ENCODE measurements around the gene ZNF470. TPM values are rescaled to one million over a fixed set of nuclear protein-coding genes. Genes with fewer than 3 reads are reported as not detected.
A peak's percentile ranks its signal among the peaks of the same experiment; 100 is the strongest.

The ZNF470 gene
- total RNA-seq, 1 donor from 2014 or later, result 6.7 TPM

DNA sequence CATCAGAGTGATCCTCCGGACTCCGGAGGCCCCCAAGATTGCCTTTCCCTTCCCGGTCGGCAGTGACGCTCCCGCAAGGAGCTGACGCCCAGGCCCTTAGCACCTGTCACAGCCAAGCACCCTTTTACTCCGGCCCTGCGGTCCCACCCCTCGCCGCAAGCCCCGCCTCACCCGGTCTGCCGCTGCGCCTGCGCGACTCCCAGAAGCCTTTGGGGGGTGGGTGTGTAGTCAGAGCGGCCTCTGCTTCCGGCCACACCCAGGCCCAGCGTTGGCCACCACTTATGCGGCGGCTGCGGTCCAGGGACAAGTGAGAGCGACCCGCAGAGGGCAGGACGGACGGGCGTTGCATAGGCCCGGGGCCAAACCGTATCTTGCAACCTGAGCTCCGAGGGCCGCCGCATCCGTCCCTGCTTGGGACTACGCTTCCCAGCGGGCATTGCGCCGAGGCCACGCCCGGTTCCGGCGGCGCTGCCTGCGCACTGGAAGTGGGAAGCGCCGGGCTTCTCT lies 29.0 kb upstream of the ZNF470 start:
- Mint-ChIP-seq H3K4me3 (peak overlapping the region; percentile 85), H3K27ac (no peak overlapping the region), H3K9me3 (peaks cover 59% of the 10 kb centered on the region), H3K36me3 (peaks cover 21% of the 10 kb centered on the region), H3K27me3 (ENCODE audit: insufficient read depth, low read depth) (no peaks in the 10 kb centered on the region), H3K4me1 (no peaks in the 10 kb centered on the region)
- H3K9ac ChIP-seq, result no peak overlapping the region
- no peaks in the 10 kb centered on the region for H3K79me2 ChIP-seq (ENCODE audit: low read depth)
- DNase-seq (ENCODE audit: low spot score), result peak; percentile 96
- no peaks in the 10 kb centered on the region for H3K4me1 ChIP-seq
- H3K4me2 ChIP-seq, result peak overlapping the region; percentile 86
- no peaks in the 10 kb centered on the region for H4K20me1 ChIP-seq (ENCODE audit: low read depth)
- no peak for TF ChIP-seq EZH2 (IDR thresholded peaks at IDR 0.05)
- no peak for TF ChIP-seq EZH2phosphoT487 (IDR thresholded peaks at IDR 0.05)
- TF ChIP-seq, protein P1, sequence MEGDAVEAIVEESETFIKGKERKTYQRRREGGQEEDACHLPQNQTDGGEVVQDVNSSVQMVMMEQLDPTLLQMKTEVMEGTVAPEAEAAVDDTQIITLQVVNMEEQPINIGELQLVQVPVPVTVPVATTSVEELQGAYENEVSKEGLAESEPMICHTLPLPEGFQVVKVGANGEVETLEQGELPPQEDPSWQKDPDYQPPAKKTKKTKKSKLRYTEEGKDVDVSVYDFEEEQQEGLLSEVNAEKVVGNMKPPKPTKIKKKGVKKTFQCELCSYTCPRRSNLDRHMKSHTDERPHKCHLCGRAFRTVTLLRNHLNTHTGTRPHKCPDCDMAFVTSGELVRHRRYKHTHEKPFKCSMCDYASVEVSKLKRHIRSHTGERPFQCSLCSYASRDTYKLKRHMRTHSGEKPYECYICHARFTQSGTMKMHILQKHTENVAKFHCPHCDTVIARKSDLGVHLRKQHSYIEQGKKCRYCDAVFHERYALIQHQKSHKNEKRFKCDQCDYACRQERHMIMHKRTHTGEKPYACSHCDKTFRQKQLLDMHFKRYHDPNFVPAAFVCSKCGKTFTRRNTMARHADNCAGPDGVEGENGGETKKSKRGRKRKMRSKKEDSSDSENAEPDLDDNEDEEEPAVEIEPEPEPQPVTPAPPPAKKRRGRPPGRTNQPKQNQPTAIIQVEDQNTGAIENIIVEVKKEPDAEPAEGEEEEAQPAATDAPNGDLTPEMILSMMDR (IDR thresholded peaks at IDR 0.05), result no peak
- H3K4me3 ChIP-seq, result peak overlapping the region; percentile 99
- H3K36me3 ChIP-seq, result peaks cover 5% of the 10 kb centered on the region
- H3K27ac ChIP-seq, result no peak overlapping the region
- H3K27me3 ChIP-seq, result no peaks in the 10 kb centered on the region
- peaks cover 6% of the 10 kb centered on the region for H3F3A ChIP-seq (ENCODE audit: low read depth)
- peaks cover 4% of the 10 kb centered on the region for H3K9me3 ChIP-seq (ENCODE audit: low read depth)
- H2AFZ ChIP-seq (replicated peaks), result peak overlapping the region; percentile 100

GRCh38 chr19:56538761-56539263 lies 28.5 kb upstream of the ZNF470 start, which contains the start of gene ZFP28:
Gene ZFP28, plus strand, starts transcription at chr19:56538948. Its CDS starts 71 bp downstream, at chr19:56539019.
- H3K4me2 ChIP-seq, result peak within 1 kb of the TSS; percentile 86
- H3K4me3 Mint-ChIP-seq, result peak within 1 kb of the TSS; percentile 85
- H3K4me1 Mint-ChIP-seq, result no peaks in the 10 kb centered on the region
- no peak for TF ChIP-seq EZH2phosphoT487 (IDR thresholded peaks at IDR 0.05)
- TF ChIP-seq EZH2 (IDR thresholded peaks at IDR 0.05), result no peak
- TF ChIP-seq, protein P1 (IDR thresholded peaks at IDR 0.05), result no peak
- H3K79me2 ChIP-seq (ENCODE audit: low read depth), result no peaks in the 10 kb centered on the region
- peaks cover 59% of the 10 kb centered on the region for H3K9me3 Mint-ChIP-seq
- H3K4me3 ChIP-seq, result peak within 1 kb of the TSS; percentile 99
- no peak within 1 kb of the TSS for H3K27ac ChIP-seq
- peaks cover 6% of the 10 kb centered on the region for H3F3A ChIP-seq (ENCODE audit: low read depth)
- peaks cover 7% of the 10 kb centered on the region for H3K9me3 ChIP-seq (ENCODE audit: low read depth)
- no peaks in the 10 kb centered on the region for H3K27me3 Mint-ChIP-seq (ENCODE audit: insufficient read depth, low read depth)
- H3K4me1 ChIP-seq, result no peaks in the 10 kb centered on the region
- H2AFZ ChIP-seq (replicated peaks), result peak within 1 kb of the TSS; percentile 100
- peaks cover 5% of the 10 kb centered on the region for H3K36me3 ChIP-seq
- no peaks in the 10 kb centered on the region for H4K20me1 ChIP-seq (ENCODE audit: low read depth)
- H3K27ac Mint-ChIP-seq, result no peak within 1 kb of the TSS
- H3K36me3 Mint-ChIP-seq, result peaks cover 24% of the 10 kb centered on the region
- no peak for DNase-seq (ENCODE audit: low spot score)
- H3K27me3 ChIP-seq, result no peaks in the 10 kb centered on the region
- peak within 1 kb of the TSS; percentile 52 for H3K9ac ChIP-seq

- Histone ChIP-seq H4K20me1 (ENCODE audit: low read depth) (no peaks in the 10 kb centered on the region), H3K27ac (no peak overlapping the region), H3F3A (ENCODE audit: low read depth) (peaks cover 5% of the 10 kb centered on the region), H3K4me2 (no peak overlapping the region), H2AFZ (replicated peaks) (no peak overlapping the region), H3K27me3 (no peaks in the 10 kb centered on the region), H3K4me3 (no peak overlapping the region), H3K9ac (no peak overlapping the region), H3K36me3 (peaks cover 27% of the 10 kb centered on the region), H3K9me3 (ENCODE audit: low read depth) (peaks cover 11% of the 10 kb centered on the region), H3K79me2 (ENCODE audit: low read depth) (no peaks in the 10 kb centered on the region), H3K4me1 (no peaks in the 10 kb centered on the region)
- Mint-ChIP-seq H3K27ac (no peak overlapping the region), H3K27me3 (ENCODE audit: insufficient read depth, low read depth) (peaks cover 2% of the 10 kb centered on the region), H3K9me3 (peaks cover 62% of the 10 kb centered on the region), H3K4me3 (no peak overlapping the region), H3K4me1 (no peaks in the 10 kb centered on the region), H3K36me3 (peaks cover 35% of the 10 kb centered on the region)
- DNase-seq (ENCODE audit: low spot score), result no peak
- TF ChIP-seq, protein P1 (IDR thresholded peaks at IDR 0.05), result no peak
- TF ChIP-seq EZH2 (IDR thresholded peaks at IDR 0.05) (no peak), EZH2phosphoT487 (IDR thresholded peaks at IDR 0.05) (no peak)
Measured at GRCh38 chr19:56543776-56544175, 23.5 kb upstream of the ZNF470 start.

Data from neural progenitor cell (in vitro differentiated cells).